Keratinocyte (primary cell): ENCODE data around the gene SRPRB. TPM values are rescaled to one million over a fixed set of nuclear protein-coding genes. Genes with fewer than 3 reads are reported as not detected.

Experiments used
- DNase-seq: peaks from one replicate; pipeline ENCODE4 v3.0.0-alpha.2; 2011; ENCODE audit warnings: low read depth, missing footprints, low spot score
- FAIRE-seq: peaks from 2 replicates; lab custom pipeline; 2011; peaks lifted over from hg19 to GRCh38; lab: Jason Lieb, UNC
- H2AFZ ChIP-seq: 2 replicates; pipeline ENCODE4 v1.6.0; 2012; ENCODE audit warnings: low read length, control low read depth, inconsistent platforms; ENCODE audit not compliant: control insufficient read depth
- H3K27ac ChIP-seq: 2 replicates; pipeline ENCODE4 v1.5.1; 2011; ENCODE audit warnings: low read length; ENCODE audit not compliant: control insufficient read depth, insufficient read depth
- H3K27me3 ChIP-seq: 3 replicates; pipeline ENCODE4 v1.6.0; 2011; ENCODE audit warnings: low read length; ENCODE audit not compliant: control insufficient read depth, insufficient read depth; ENCODE audit errors: extremely low read depth
- H3K36me3 ChIP-seq, 2 experiments: 2 replicates in 1 of 2; 3 replicates in 1 of 2; pipeline ENCODE4 v1.5.1; 2011; ENCODE audit warnings: low read length in 2 of 2, mild to moderate bottlenecking in 1 of 2; ENCODE audit not compliant: control insufficient read depth in 2 of 2, insufficient read depth in 2 of 2; ENCODE audit errors: extremely low read depth in 1 of 2
- H3K4me1 ChIP-seq: 3 replicates; pipeline ENCODE4 v1.5.1; 2011; ENCODE audit warnings: low read length; ENCODE audit not compliant: control insufficient read depth, insufficient read depth; ENCODE audit errors: extremely low read depth
- H3K4me2 ChIP-seq: 3 replicates; pipeline ENCODE4 v1.6.0; 2011; ENCODE audit warnings: low read depth, low read length; ENCODE audit not compliant: control insufficient read depth, insufficient read depth; ENCODE audit errors: extremely low read depth
- H3K4me3 ChIP-seq, 3 experiments: fragments of 200-600 bp in 1 of 3; sonication (generic) in 1 of 3; 2 replicates in 2 of 3; 3 replicates in 1 of 3; pipeline ENCODE4 v1.5.1; 2011 to 2016; ENCODE audit warnings: low read length in 3 of 3, mild to moderate bottlenecking in 3 of 3, control low read depth in 2 of 3, inconsistent platforms in 1 of 3, low read depth in 1 of 3, mixed read lengths in 1 of 3, mixed run types in 1 of 3, moderate library complexity in 1 of 3; ENCODE audit not compliant: control insufficient read depth in 2 of 3, insufficient read depth in 2 of 3; ENCODE audit errors: extremely low read depth in 1 of 3
- H3K79me2 ChIP-seq: 2 replicates; pipeline ENCODE4 v1.6.0; 2012; ENCODE audit warnings: low read length; ENCODE audit not compliant: control insufficient read depth, insufficient read depth
- H3K9ac ChIP-seq: 3 replicates; pipeline ENCODE4 v1.6.0; 2011; ENCODE audit warnings: low read length; ENCODE audit not compliant: control insufficient read depth, insufficient read depth; ENCODE audit errors: extremely low read depth
- H3K9me1 ChIP-seq: 3 replicates; pipeline ENCODE4 v1.6.0; 2011; ENCODE audit warnings: low read length; ENCODE audit not compliant: control insufficient read depth, insufficient read depth; ENCODE audit errors: extremely low read depth
- H3K9me3 ChIP-seq: 2 replicates; pipeline ENCODE4 v1.5.1; 2012; ENCODE audit warnings: low read depth, low read length; ENCODE audit not compliant: control insufficient read depth
- H4K20me1 ChIP-seq: 3 replicates; pipeline ENCODE4 v1.6.0; 2011; ENCODE audit warnings: low read length; ENCODE audit not compliant: control insufficient read depth, insufficient read depth; ENCODE audit errors: extremely low read depth
- EZH2 ChIP-seq: IDR thresholded peaks from one replicate; pipeline ENCODE4 v1.6.1; 2012; ENCODE audit warnings: inconsistent platforms, mild to moderate bottlenecking, low read length, moderate library complexity
- dilution Hi-C: fragments of 300-500 bp; cut with MboI; formaldehyde crosslinking; loops from one replicate; pipeline ENCODE4 v1.7.0; 2020; ENCODE audit warnings: low sequenced_read_pairs; ENCODE audit not compliant: extremely low pct_ligation_motif_present
- polyA plus RNA-seq, 5 experiments: library from polyadenylated mRNA; depleted of rRNA in 3 of 5; stranded (reverse) in 3 of 5; stranded (forward) in 1 of 5; unstranded in 1 of 5; fragments of >200 nt; gene quantifications; 1 replicate in 1 of 5; 2 replicates in 3 of 5; 3 replicates in 1 of 5; pipeline versions ENCODE4 v1.2.1 to v1.2.3, GENCODE V29; 2011 to 2012; ENCODE audit warnings: missing spikeins in 2 of 5, low read depth in 1 of 5, low replicate concordance in 1 of 5
- TF ChIP-seq, protein P1 (sequence below), 3 experiments: IDR thresholded peaks in 1 of 3; conservative IDR thresholded peaks in 1 of 3; optimal IDR thresholded peaks in 1 of 3; 2 replicates in 2 of 3; 3 replicates in 1 of 3; pipeline versions ENCODE3 to v1.5.1; 2011; ENCODE audit warnings: low read length in 3 of 3, mild to moderate bottlenecking in 3 of 3, moderate library complexity in 2 of 3, control low read depth in 1 of 3, inconsistent platforms in 1 of 3; ENCODE audit not compliant: insufficient read depth in 2 of 3; ENCODE audit errors: extremely low read depth in 1 of 3

Gene SRPRB
- polyA plus RNA-seq, 1 donor (not counting 4 experiments of a cell fraction or from before 2014, with no cell fraction given), result 55.9 TPM

GRCh38 chr3:133805384-133805701, 272 bp upstream of the SRPRB start:
- H3K9me1 ChIP-seq, result no peaks in the 10 kb centered on the region
- H3K4me3 ChIP-seq, result peak overlapping the region; percentile 85 to 98 (median 96)
- peaks cover 5 to 9% of the 10 kb centered on the region in 2 experiments for H3K36me3 ChIP-seq
- H4K20me1 ChIP-seq, result no peaks in the 10 kb centered on the region
- FAIRE-seq (no peak), DNase-seq (peak; percentile 86)
- H3K27ac ChIP-seq, result peak overlapping the region; percentile 16
- H3K4me1 ChIP-seq, result peaks cover 11% of the 10 kb centered on the region
- dilution Hi-C loops, result no loop called here
- peak overlapping the region; percentile 91 for H3K9ac ChIP-seq
- peak overlapping the region; percentile 76 for H2AFZ ChIP-seq
- no peaks in the 10 kb centered on the region for H3K27me3 ChIP-seq
- H3K9me3 ChIP-seq, result no peaks in the 10 kb centered on the region
- H3K4me2 ChIP-seq, result peak overlapping the region; percentile 97
- no peak for TF ChIP-seq EZH2
- peaks cover 17% of the 10 kb centered on the region for H3K79me2 ChIP-seq

- Histone ChIP-seq H3K4me3 (no peak overlapping the region), H3K4me2 (no peak overlapping the region), H3K9me1 (no peaks in the 10 kb centered on the region), H3K27ac (no peak overlapping the region), H3K79me2 (peaks cover 2% of the 10 kb centered on the region), H4K20me1 (no peaks in the 10 kb centered on the region), H3K9me3 (no peaks in the 10 kb centered on the region), H3K4me1 (no peaks in the 10 kb centered on the region), H3K27me3 (no peaks in the 10 kb centered on the region), H3K9ac (no peak overlapping the region), H2AFZ (no peak overlapping the region), H3K36me3 (peaks cover 17 to 29% of the 10 kb centered on the region in 2 experiments)
- DNase-seq (no peak), FAIRE-seq (no peak)
- dilution Hi-C loops, result no loop called here
- TF ChIP-seq, protein P1, sequence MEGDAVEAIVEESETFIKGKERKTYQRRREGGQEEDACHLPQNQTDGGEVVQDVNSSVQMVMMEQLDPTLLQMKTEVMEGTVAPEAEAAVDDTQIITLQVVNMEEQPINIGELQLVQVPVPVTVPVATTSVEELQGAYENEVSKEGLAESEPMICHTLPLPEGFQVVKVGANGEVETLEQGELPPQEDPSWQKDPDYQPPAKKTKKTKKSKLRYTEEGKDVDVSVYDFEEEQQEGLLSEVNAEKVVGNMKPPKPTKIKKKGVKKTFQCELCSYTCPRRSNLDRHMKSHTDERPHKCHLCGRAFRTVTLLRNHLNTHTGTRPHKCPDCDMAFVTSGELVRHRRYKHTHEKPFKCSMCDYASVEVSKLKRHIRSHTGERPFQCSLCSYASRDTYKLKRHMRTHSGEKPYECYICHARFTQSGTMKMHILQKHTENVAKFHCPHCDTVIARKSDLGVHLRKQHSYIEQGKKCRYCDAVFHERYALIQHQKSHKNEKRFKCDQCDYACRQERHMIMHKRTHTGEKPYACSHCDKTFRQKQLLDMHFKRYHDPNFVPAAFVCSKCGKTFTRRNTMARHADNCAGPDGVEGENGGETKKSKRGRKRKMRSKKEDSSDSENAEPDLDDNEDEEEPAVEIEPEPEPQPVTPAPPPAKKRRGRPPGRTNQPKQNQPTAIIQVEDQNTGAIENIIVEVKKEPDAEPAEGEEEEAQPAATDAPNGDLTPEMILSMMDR (optimal IDR thresholded peaks at IDR 0.05 in 1 of 3, IDR thresholded peaks at IDR 0.05 in 1 of 3, conservative IDR thresholded peaks at IDR 0.05 in 1 of 3; ENCODE audit: extremely low read depth in 1 of 3, insufficient read depth in 2 of 3, low read length in 3 of 3), result no peak
- TF ChIP-seq EZH2, result no peak
Observed at GRCh38 chr3:133812872-133813271, 7.3 kb downstream of the SRPRB start.

DNA sequence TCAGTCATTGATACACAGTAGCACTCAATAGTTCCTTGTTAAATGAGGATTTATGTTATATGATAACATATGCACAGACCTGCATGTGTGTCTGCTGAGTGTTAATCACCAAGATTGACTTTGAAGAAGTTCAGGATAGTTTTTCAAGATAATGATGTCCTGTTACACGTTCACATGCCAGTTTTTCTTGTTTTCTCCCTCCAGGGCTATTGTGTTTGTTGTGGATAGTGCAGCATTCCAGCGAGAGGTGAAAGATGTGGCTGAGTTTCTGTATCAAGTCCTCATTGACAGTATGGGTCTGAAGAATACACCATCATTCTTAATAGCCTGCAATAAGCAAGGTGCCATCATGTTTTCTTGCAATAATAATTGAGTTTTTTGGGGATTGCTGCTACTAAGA, 9.8 kb downstream of the SRPRB start:
- Histone ChIP-seq H2AFZ (no peak overlapping the region), H3K9ac (no peak overlapping the region), H3K27ac (no peak overlapping the region), H3K79me2 (peaks cover 2% of the 10 kb centered on the region), H3K4me1 (peaks cover 13% of the 10 kb centered on the region), H3K9me1 (no peaks in the 10 kb centered on the region), H3K9me3 (no peaks in the 10 kb centered on the region), H4K20me1 (no peaks in the 10 kb centered on the region), H3K4me2 (no peak overlapping the region), H3K36me3 (peaks cover 12 to 31% of the 10 kb centered on the region in 2 experiments), H3K27me3 (no peaks in the 10 kb centered on the region), H3K4me3 (no peak overlapping the region)
- FAIRE-seq (no peak), DNase-seq (no peak)
- no peak for TF ChIP-seq EZH2
- TF ChIP-seq, protein P1 (optimal IDR thresholded peaks at IDR 0.05 in 1 of 3, IDR thresholded peaks at IDR 0.05 in 1 of 3, conservative IDR thresholded peaks at IDR 0.05 in 1 of 3; ENCODE audit: extremely low read depth in 1 of 3, insufficient read depth in 2 of 3, low read length in 3 of 3), result no peak
- dilution Hi-C loops, result no loop called here
